ENCODE measurements around the gene NES. TPM values are rescaled to one million over a fixed set of nuclear protein-coding genes. Genes with fewer than 3 reads are reported as not detected.

Gene NES
- total RNA-seq, 1 experiment from 2014 or later, result 8.4 TPM

- H3K27ac ChIP-seq (ENCODE audit: low read depth, low read length), result peak overlapping the region; percentile 99
- ChIA-PET RAD21 (ENCODE audit: low non-redundant PET in 1 of 2, low total read pairs in 2 of 2, uncharacterized antibody in 2 of 2, unreplicated experiment in 2 of 2) (no interaction called here), POLR2A (interaction anchor here (1.4 kb wide), 1 partner anchor 14 kb away, joined by 3 read pairs; no protein-coding TSS in a partner anchor), CTCF (interaction anchor here (3.7 to 4.2 kb wide), 2 partner anchors 26 to 63 kb away, joined by 18 to 28 read pairs; no protein-coding TSS in a partner anchor)
- H3K4me2 ChIP-seq (ENCODE audit: low read length), result peak overlapping the region; percentile 94
- intact Hi-C loops (cut with micrococcal nuclease), result no loop called here
- H3K4me1 ChIP-seq (ENCODE audit: control insufficient read depth in 1 of 2, insufficient read depth in 2 of 2, low read length in 2 of 2), result peaks cover 49 to 81% of the 10 kb centered on the region in 2 experiments
- no peaks in the 10 kb centered on the region for H3K9me2 ChIP-seq (ENCODE audit: insufficient read depth)
- peaks cover 0 to 7% of the 10 kb centered on the region in 2 experiments; a peak in 1 of 4 replicates for H3K36me3 ChIP-seq (ENCODE audit: control insufficient read depth in 1 of 2, insufficient read depth in 2 of 2, low read length in 2 of 2)
- H3K79me2 ChIP-seq (ENCODE audit: insufficient read depth, low read length), result peaks cover 35% of the 10 kb centered on the region
- TF ChIP-seq POLR2AphosphoS5 (IDR thresholded peaks at IDR 0.05; ENCODE audit: low read depth, low read length) (no peak), RAD21 (IDR thresholded peaks at IDR 0.05; ENCODE audit: low read depth) (no peak), TCF7L2 (IDR thresholded peaks at IDR 0.05; ENCODE audit: borderline replicate concordance, extremely low read depth, insufficient read depth, insufficient read length) (no peak), YY1 (IDR thresholded peaks at IDR 0.05; ENCODE audit: extremely low read depth, insufficient replicate concordance, low read depth, low read length) (no peak), ZBTB33 (IDR thresholded peaks at IDR 0.05; ENCODE audit: extremely low read depth, insufficient replicate concordance, low read length) (no peak), CTCF (IDR thresholded peaks at IDR 0.05 in 2 of 3, conservative IDR thresholded peaks at IDR 0.05 in 1 of 3; ENCODE audit: borderline replicate concordance in 1 of 3, insufficient read depth in 1 of 3, low read depth in 2 of 3, low read length in 2 of 3) (no peak), EZH2phosphoT487 (IDR thresholded peaks at IDR 0.05; ENCODE audit: borderline replicate concordance) (no peak), SIN3A (IDR thresholded peaks at IDR 0.05; ENCODE audit: low read depth) (no peak), FOSL1 (IDR thresholded peaks at IDR 0.05; ENCODE audit: low read depth) (no peak), POLR2A (IDR thresholded peaks at IDR 0.05; ENCODE audit: borderline replicate concordance, extremely low read depth, insufficient read depth, insufficient read length) (no peak), EGR1 (IDR thresholded peaks at IDR 0.05; ENCODE audit: low read depth) (no peak), ATF3 (IDR thresholded peaks at IDR 0.05) (no peak), MAX (IDR thresholded peaks at IDR 0.05) (no peak), ZNF274 (IDR thresholded peaks at IDR 0.05; ENCODE audit: low read depth, low read length) (no peak), REST (IDR thresholded peaks at IDR 0.05; ENCODE audit: low read depth) (no peak), EZH2 (IDR thresholded peaks at IDR 0.05) (no peak)
- no peak overlapping the region for H3K4me3 ChIP-seq (replicated peaks in 1 of 2; ENCODE audit: low read depth in 1 of 2, low read length in 2 of 2)
- BruUV-seq (replicated peaks), result no TSS peak
- DNase-seq (ENCODE audit: low read depth, low spot score) (no peak), ATAC-seq (no peak)
- H4K20me1 ChIP-seq (ENCODE audit: insufficient read depth), result no peaks in the 10 kb centered on the region
- no peaks in the 10 kb centered on the region for H3K27me3 ChIP-seq (ENCODE audit: insufficient read depth, low read length)
- H3K9me3 ChIP-seq (ENCODE audit: control insufficient read depth in 1 of 2, insufficient read depth in 1 of 2, low read depth in 1 of 2, low read length in 2 of 2), result no peaks in the 10 kb centered on the region
- no peak overlapping the region for H2AFZ ChIP-seq (ENCODE audit: low read depth, low read length, poor library complexity, severe bottlenecking)
- peak overlapping the region; percentile 87 for H3K9ac ChIP-seq (ENCODE audit: low read length)
Observed at GRCh38 chr1:156662800-156663055, 14.5 kb downstream of the NES start.
